WTC11 (cell line): Measurements from ENCODE around the gene ORAI1.

Experiments
- GABPB1 ChIP-seq: sonication (generic); formaldehyde crosslinking; IDR thresholded peaks from 2 replicates; pipeline ENCODE4 v1.8.1; 2023; ENCODE audit warnings: mild to moderate bottlenecking, missing genetic modification reagents
- NR2C2 ChIP-seq: sonication (generic); formaldehyde crosslinking; IDR thresholded peaks from 2 replicates; pipeline ENCODE4 v1.8.0; 2022; ENCODE audit warnings: mild to moderate bottlenecking, missing genetic modification reagents
- SP1 ChIP-seq: sonication (generic); formaldehyde crosslinking; conservative IDR thresholded peaks from 2 replicates; pipeline ENCODE4 v1.8.1; 2022; ENCODE audit warnings: missing genetic modification reagents
- TP53 ChIP-seq: sonication (generic); formaldehyde crosslinking; IDR thresholded peaks from 2 replicates; pipeline ENCODE4 v1.8.1; 2023; ENCODE audit warnings: mild to moderate bottlenecking, missing genetic modification reagents
- TF ChIP-seq, protein P1 (sequence below): sonication (generic); formaldehyde crosslinking; IDR thresholded peaks from 2 replicates; pipeline ENCODE4 v1.8.1; 2022; ENCODE audit warnings: missing genetic modification reagents, borderline replicate concordance

DNA sequence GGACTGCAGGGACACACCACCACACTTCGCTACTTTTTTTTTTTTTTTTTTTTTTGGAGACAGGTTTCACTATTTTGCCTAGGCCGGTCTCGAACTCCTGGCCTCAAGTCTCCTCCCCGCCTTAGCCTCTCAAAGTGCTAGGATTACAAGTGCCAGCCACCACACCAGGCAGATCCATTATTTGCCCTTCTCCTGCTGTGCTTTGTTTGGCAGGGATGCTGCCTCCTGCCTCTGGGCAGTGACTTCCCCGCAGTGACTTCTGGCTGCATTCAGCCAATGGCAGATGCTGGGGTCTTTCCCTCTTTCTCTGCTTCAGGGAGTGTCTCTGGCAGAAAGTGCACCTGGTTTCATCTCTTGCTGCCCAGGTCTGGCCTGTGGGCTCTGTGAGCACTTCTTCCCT lies 49.9 kb downstream of the ORAI1 start:
- TF ChIP-seq TP53 = no peak
- no peak for TF ChIP-seq SP1
- TF ChIP-seq GABPB1 (CRISPR knock-in tag) = no peak
- no peak for TF ChIP-seq NR2C2 (CRISPR knock-in tag)
- TF ChIP-seq, protein P1, sequence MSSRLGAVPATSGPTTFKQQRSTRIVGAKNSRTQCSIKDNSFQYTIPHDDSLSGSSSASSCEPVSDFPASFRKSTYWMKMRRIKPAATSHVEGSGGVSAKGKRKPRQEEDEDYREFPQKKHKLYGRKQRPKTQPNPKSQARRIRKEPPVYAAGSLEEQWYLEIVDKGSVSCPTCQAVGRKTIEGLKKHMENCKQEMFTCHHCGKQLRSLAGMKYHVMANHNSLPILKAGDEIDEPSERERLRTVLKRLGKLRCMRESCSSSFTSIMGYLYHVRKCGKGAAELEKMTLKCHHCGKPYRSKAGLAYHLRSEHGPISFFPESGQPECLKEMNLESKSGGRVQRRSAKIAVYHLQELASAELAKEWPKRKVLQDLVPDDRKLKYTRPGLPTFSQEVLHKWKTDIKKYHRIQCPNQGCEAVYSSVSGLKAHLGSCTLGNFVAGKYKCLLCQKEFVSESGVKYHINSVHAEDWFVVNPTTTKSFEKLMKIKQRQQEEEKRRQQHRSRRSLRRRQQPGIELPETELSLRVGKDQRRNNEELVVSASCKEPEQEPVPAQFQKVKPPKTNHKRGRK (CRISPR knock-in tag) = no peak
